OCI-LY1 (cell line): ENCODE measurements around the gene HOXC10.

Experiments used
- CTCF ChIP-seq: fragments of 200-600 bp; sonication (generic), shearing (Covaris generic); IDR thresholded peaks from 2 replicates; pipeline ENCODE4 v1.5.1; 2017; ENCODE audit warnings: mild to moderate bottlenecking, antibody characterized with exemption, low read length, moderate library complexity, mixed read lengths
- EZH2 ChIP-seq: fragments of 200-600 bp; sonication (generic), shearing (Covaris generic); IDR thresholded peaks from 2 replicates; pipeline ENCODE4 v1.8.0; 2017; ENCODE audit warnings: borderline replicate concordance, mixed run types, mild to moderate bottlenecking, antibody characterized with exemption, low read length, moderate library complexity, mixed read lengths

- TF ChIP-seq CTCF (no peak), EZH2 (no peak)
Observed at GRCh38 chr12:54033106-54033979, 48.4 kb downstream of the HOXC10 start.
